Lower leg skin (tissue), 3 donors: Measurements from ENCODE around the gene C19orf81.

Experiments
- CTCF ChIP-seq, 3 donors: fragments of 450-650 bp; IDR thresholded peaks; one replicate each; pipeline ENCODE4 v1.5.1; 2016; ENCODE audit warnings: antibody characterized with exemption in 3 of 3, mild to moderate bottlenecking in 3 of 3, moderate library complexity in 2 of 3
- POLR2A ChIP-seq, 2 donors: fragments of 450-650 bp; IDR thresholded peaks; one replicate each; pipeline ENCODE4 v1.6.1; 2016 to 2017; ENCODE audit warnings: antibody characterized with exemption in 2 of 2, mild to moderate bottlenecking in 1 of 2, moderate library complexity in 1 of 2

DNA sequence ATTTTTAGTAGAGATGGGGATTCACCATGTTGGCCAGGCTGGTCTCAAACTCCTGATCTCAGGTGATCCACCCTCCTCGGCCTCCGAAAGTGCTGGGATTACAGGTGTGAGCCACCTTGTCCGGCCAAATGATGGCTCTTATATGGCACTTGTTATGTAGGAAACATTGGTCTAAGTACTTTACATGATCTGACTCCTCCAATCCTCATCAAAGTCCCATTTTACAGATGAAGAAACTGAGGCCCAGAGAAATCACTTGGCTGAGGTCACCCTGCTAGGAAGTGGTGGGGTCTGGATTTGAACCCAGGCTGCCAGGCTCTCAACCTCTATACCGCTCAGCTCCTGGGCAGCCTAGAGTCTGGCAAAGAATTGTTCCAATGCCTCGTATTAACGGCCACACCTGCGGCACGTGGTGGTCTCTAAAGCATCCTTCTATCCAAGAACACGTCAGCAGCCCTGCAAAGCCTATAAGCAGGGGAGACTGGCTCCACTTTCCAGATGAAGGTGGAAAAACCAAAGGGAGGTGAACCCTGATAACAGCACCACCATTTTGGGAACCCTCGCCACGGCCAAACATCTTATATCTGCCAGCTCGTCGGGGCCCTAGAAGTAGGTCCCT lies 52.2 kb downstream of the C19orf81 start:
- TF ChIP-seq CTCF (IDR thresholded peaks at IDR 0.05) (no peak), POLR2A (IDR thresholded peaks at IDR 0.05) (no peak)
